Measurements from ENCODE around the gene TNFRSF11A.

Gene TNFRSF11A

DNA sequence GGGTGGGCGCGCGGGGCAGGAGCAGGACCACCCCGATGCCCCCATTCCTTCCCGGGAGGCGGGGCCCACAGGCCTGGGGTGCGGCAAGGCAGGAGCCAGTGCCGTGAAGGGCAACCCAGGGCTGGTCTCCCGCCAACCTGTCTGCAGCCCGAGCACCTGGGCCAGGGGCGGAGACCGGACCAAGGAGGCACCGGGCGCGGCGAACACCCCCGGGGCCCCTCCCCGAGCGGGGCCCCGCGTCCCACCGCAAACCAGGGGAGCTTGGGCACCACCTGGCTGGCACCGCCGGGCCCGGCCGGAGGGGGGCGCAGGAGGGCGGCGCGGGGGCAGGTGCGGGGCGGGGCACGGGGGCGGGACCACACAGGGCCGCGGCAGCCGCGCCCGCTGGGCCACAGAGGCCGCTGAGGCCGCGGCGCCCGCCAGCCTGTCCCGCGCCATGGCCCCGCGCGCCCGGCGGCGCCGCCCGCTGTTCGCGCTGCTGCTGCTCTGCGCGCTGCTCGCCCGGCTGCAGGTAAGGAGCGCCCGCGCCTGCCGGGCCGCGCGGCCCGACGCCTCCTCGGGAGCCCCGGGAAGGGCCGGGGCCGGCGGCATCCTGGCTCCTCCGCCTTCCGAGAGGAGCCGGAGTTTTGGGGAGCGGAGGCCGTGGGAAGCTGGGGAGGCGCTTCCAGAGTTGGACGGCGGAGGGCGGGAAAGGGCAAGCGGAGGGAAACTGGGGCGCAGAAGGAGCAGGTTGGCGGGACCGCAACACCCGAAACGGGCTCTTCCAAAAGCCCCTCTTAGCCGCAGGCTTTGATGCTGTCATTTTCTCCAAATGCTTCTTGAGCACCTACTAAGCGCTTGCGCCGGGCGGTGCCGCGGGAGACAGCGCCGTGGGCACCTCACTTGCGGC lies at the start of gene TNFRSF11A:
TSS of gene TNFRSF11A (plus strand) at position 394 of the 889 bp plus-strand sequence. CDS start at position 437, 43 bp downstream.
- DNase-seq (ENCODE audit: low spot score), result no peak

DNA sequence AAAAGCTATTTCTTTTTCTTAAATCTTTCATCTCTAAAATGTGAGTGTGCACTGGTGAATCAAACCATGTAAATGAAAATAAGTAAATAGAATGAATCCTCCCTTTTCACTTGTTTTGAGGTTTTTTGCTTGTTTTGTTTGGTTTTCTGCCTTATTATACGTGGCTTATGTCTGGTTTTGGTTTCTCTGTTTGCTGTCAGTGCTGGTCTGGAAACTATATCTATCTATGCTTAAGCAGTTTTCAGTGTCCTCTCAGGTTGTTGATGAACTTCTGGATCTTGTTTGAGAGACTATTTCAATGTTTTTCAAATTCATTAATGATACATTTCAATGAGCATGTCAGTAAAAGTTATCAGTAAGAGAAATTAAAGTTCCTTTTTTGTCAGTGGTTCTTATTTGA lies 48.1 kb upstream of the TNFRSF11A start:
- DNase-seq (ENCODE audit: low spot score), result no peak

GRCh38 chr18:62279561-62279960 lies 45.5 kb upstream of the TNFRSF11A start:
- DNase-seq (ENCODE audit: low spot score), result no peak

- no peak for DNase-seq (ENCODE audit: low spot score)
These were observed 45.1 kb upstream of the TNFRSF11A start for GRCh38 chr18:62280058-62280457.

- no peak for DNase-seq (ENCODE audit: low spot score)
These were observed 44.3 kb upstream of the TNFRSF11A start for GRCh38 chr18:62280786-62281185.

GRCh38 chr18:62281684-62282083 lies 43.4 kb upstream of the TNFRSF11A start:
- DNase-seq (ENCODE audit: low spot score), result peak; percentile 91

DNA sequence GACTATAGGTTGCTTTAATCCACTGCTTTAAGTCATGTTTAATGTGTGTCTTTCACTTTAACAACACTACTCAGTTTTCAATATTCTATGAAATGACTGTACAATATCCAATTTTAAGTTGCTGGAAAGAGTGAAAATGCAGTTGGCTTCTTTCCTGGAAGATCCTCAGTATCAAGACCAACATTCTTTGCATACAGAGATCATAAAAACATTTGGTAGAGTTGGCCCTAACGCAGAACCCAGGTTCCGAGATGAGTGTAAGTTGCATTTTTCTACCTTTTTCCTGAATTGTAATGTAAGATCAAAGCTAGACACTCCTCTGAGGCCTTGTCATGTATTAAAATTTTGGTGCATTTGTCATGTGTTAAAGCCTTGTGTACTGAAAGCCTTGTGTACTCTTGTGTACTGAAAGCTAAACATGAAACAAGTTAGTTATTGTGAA lies 42.9 kb upstream of the TNFRSF11A start:
- DNase-seq (ENCODE audit: low spot score), result no peak

DNA sequence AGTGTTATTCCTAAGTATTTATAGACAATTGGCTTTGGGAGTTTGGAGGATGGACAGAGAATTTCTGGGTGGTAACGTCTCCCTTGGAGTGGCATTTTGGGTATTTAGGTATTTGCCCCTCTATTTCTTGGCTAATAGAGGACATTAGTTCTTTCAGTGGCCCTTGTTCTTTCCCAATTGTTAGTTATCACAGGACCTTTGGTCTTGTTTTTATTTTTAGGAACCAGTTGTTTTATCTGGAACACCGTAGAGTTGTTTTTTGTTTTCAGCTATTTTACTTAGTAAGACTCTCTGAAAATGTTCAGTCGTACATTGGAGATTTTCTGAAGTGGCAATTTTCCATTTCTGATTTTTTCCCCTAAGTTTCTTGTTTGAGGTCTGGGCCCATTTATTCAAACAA lies 40.5 kb upstream of the TNFRSF11A start:
- no peak for DNase-seq (ENCODE audit: low spot score)

DNA sequence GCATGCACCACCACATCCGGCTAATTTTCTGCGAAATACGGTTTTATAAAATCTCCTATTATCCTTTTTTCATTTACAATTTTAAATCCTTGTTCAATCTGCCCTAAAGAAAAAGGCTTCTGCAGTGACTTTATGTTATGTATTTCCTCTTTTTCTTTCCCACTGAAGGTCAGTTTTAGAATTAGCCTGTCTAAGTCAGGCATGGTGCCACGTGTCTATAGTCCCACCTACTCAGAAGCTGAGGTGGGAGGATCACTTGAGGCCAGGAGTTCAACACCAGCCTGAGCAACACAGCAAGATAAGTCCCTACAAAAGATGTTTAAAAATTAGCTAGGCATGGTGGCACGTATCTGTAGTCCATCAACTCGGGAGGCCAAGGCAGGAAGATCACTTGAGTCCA lies 39.8 kb upstream of the TNFRSF11A start:
- no peak for DNase-seq (ENCODE audit: low spot score)

- no peak for DNase-seq (ENCODE audit: low spot score)
These were observed 37.1 kb upstream of the TNFRSF11A start for GRCh38 chr18:62287781-62288664.

- DNase-seq (ENCODE audit: low spot score), result no peak
These were observed 36.5 kb upstream of the TNFRSF11A start for GRCh38 chr18:62288665-62289008.

DNA sequence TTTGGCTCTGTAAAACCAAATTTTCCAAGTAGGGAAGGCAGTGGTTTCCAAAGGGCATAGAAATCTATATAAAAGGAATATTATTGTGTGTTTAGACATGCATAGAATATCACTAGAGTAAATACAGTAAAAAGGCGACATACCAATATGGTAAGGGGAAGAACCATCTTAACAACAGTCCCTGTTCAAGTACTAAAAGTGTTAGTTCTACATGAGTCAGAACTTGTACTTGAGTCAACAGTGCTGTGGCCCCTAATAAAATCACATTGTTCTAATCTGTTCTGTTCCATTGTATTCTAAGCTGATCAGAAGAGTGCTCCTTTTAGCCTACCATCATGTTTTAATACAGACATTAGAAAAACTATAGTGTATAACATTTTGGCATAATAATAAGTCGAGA lies 36.1 kb upstream of the TNFRSF11A start:
- no peak for DNase-seq (ENCODE audit: low spot score)

DNA sequence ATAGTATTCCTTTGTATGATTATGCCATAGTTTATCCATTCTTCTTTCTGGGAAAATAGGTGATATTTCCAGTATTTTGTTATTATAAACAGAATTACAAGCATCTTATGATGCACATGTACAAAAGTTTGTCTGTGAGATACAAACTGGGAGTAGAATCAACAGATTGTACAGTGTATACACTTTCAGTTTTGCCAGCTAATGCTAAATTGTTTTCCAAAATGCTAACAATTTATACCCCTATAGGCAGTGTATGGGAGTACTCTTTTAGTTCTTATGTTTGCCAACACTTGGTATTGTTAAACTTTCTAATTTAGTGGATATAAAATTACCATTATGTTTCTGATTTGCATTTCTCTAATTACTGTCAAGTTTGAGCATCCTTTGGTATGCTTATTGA lies 31.0 kb upstream of the TNFRSF11A start:
- DNase-seq (ENCODE audit: low spot score), result no peak

DNA sequence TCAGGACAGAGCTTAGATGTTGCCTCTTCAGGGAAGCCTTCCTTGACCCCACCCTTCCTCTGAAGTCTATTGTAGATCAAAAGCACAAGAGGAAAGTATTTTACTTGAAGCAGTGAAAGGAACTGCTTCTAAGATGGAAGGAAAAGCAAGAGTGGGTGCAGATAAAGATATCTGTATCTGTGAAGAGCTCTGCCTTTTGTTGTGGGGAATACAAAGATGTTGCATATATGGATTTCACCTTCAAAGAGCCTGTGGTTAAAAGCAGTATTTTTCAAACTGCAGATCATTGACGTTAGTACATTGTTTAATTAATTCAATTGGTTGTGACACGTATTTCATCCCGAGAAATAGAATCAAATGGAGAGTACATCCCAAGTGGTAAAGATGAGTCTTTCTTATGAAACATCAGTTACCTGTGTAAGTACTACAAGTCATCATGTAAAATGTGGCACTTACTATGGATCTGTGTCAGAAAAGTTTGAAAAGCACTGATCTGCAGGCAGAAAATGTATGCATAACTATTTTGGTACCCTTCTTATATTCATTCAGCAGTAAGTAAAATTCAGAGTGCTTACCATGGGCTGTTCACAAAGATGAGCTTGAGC lies 24.6 kb upstream of the TNFRSF11A start:
- DNase-seq (ENCODE audit: low spot score), result no peak

- DNase-seq (ENCODE audit: low spot score), result no peak
These were observed 23.8 kb upstream of the TNFRSF11A start for GRCh38 chr18:62301322-62301721.

DNA sequence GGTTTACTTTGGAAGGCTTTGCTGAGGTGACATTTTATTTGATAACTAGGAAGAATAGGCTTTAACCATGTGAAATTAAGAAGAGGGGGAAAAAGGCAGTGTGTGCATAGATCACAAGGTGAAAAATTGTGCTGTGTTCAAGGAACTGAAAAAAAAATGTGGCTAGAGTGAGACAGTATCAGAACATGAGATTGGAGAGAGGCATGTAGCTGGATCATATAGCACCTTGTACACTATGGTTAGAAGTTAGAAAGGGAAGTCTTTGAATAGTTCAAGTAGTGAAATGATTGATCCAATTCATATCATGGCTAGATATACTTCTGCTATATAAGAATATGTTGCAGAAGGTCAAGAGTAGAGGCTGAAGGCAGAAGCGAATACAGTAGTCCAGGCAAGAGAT lies 12.3 kb upstream of the TNFRSF11A start:
- DNase-seq (ENCODE audit: low spot score), result no peak

DNA sequence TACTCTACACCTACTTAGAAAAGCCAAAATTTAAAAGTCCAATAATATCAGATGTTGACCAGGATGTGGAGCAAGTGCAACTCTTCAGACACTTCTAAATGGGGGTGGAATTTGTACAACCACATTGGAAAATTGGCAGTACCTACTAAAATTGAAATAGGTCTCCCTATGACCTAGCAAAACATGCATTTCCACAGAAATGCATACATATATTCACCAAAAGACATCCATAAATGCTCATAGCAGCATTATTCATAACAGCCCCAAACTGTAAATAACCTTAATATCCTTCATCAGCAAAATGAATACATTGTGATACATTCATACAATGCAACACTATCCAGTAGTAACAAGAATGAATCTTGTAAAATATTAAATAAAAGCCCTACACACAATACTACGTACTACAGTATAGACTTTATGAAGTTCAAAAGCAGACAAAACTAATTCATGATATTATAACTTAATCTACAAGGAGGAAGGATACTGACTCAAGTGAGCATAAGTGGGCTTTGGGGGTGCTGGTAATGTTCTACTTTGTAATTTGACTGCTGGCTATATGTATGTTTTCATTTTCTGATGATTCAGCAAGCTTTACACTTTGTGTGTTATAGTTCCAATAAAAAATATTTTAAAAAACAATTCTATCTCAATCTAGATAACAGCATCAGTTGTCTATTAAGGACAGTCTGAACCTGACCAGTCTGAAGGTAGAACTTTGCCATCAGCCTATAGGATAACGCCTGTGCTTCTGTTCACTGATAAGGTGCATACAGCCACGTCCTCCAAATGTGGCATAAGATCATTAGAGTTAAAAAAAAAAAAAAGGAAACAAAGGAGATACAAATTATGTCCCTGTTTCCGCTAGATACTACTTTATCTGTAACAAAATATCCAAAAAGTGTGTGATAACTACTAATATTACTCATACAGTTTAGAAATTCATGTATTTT lies 6.6 kb upstream of the TNFRSF11A start:
- DNase-seq (ENCODE audit: low spot score), result no peak

DNA sequence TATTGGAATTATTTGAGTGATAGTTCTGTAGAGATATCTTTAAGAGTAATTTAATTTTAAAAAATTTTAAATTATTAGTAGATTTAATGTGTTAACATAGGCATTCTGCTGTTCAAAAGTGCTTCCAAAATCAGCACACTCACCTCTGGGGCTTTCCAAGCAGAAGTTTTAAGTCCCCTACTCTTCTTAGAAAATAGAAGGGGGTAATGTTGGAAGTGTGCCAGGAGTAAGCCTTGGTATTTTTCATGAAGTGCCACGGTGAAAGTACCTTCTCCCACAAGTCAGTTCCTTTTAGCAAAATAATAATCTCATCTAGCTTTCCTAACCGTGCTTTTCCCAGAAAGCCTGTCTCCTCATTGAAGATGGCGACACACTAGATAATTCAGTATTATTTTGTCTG lies 3.9 kb upstream of the TNFRSF11A start:
- DNase-seq (ENCODE audit: low spot score), result no peak

GRCh38 chr18:62323483-62324180 lies 1.5 kb upstream of the TNFRSF11A start:
- no peak for DNase-seq (ENCODE audit: low spot score)

GRCh38 chr18:62324181-62324828 lies 805 bp upstream of the TNFRSF11A start:
- DNase-seq (ENCODE audit: low spot score), result no peak
